Natural killer cell (primary cell): ENCODE results near the gene CCDC15. TPM values are rescaled to one million over a fixed set of nuclear protein-coding genes. Genes with fewer than 3 reads are reported as not detected.
"Not testable (repeated sequence)": the region's sequence is repeated elsewhere in the genome, so short reads cannot be mapped to it uniquely, and the experiment has no call there.

Source experiments
- ATAC-seq, 3 donors: fragments of 150-1000 bp in 2 of 3; fragments of 200-7000 bp in 1 of 3; cut with Tn5 transposase; 1 replicate in 1 of 3; 2 replicates in 2 of 3; pipeline ENCODE4 v1.10.0; 2021; ENCODE audit warnings: mild to moderate bottlenecking in 2 of 3, moderate library complexity in 2 of 3
- DNase-seq, 2 donors: peaks; one replicate each; pipeline versions ENCODE4 v3.0.0 to v3.0.0-alpha.2; 2013 to 2021; ENCODE audit warnings: mixed read lengths in 1 of 2
- H3K27ac ChIP-seq: one replicate; pipeline ENCODE4 v1.5.1; 2013; ENCODE audit warnings: mild to moderate bottlenecking, low read length
- H3K27me3 ChIP-seq: one replicate; pipeline ENCODE4 v1.6.1; 2013; ENCODE audit warnings: low read length; ENCODE audit not compliant: control insufficient read depth, insufficient read depth
- H3K36me3 ChIP-seq: one replicate; pipeline ENCODE4 v1.6.1; 2013; ENCODE audit warnings: low read length; ENCODE audit not compliant: control insufficient read depth, insufficient read depth
- H3K4me1 ChIP-seq: one replicate; pipeline ENCODE4 v1.6.1; 2013; ENCODE audit warnings: low read length; ENCODE audit not compliant: control insufficient read depth, insufficient read depth
- H3K4me3 ChIP-seq: one replicate; pipeline ENCODE4 v1.5.1; 2013; ENCODE audit warnings: low read length
- H3K9me3 ChIP-seq: one replicate; pipeline ENCODE4 v1.6.1; 2013; ENCODE audit warnings: low read length; ENCODE audit not compliant: control insufficient read depth, insufficient read depth
- H3K27ac Mint-ChIP-seq, 2 donors: one replicate each; pipeline ENCODE4 v1.8.0; 2022; ENCODE audit warnings: mild to moderate bottlenecking in 2 of 2, mixed read lengths in 2 of 2, moderate library complexity in 1 of 2
- H3K27me3 Mint-ChIP-seq, 2 donors: one replicate each; pipeline ENCODE4 v1.8.0; 2022; ENCODE audit warnings: low read depth in 2 of 2, mixed read lengths in 2 of 2
- H3K36me3 Mint-ChIP-seq: one replicate; pipeline ENCODE4 v1.8.0; 2022; ENCODE audit warnings: mixed read lengths
- H3K4me1 Mint-ChIP-seq, 2 donors: one replicate each; pipeline ENCODE4 v1.8.0; 2022; ENCODE audit warnings: mixed read lengths in 2 of 2
- H3K4me3 Mint-ChIP-seq: one replicate; pipeline ENCODE4 v1.8.0; 2022; ENCODE audit warnings: mild to moderate bottlenecking, moderate library complexity, mixed read lengths
- H3K9me3 Mint-ChIP-seq, 2 donors: one replicate each; pipeline ENCODE4 v1.8.0; 2022; ENCODE audit warnings: mixed read lengths in 2 of 2
- whole genome bisulfite sequencing: methylation state at CpG from one replicate; pipeline ENCODE4 v1.1.7; 2013; ENCODE audit warnings: missing lambda C conversion rate; ENCODE audit not compliant: insufficient coverage; 5-methylcytosine and 5-hydroxymethylcytosine counted together
- intact Hi-C: fragments of 100-400 bp; cut with micrococcal nuclease; formaldehyde crosslinking; loops from one replicate; pipeline ENCODE4 v1.14.2; 2022
- total RNA-seq, 4 donors: library from RNA; stranded (reverse); fragments of 120-200 nt in 1 of 4; gene quantifications; one replicate each; pipeline versions ENCODE4 v1.2.3 to v1.2.4, GENCODE V29; 2013 to 2022
- TF ChIP-seq, protein P1 (sequence below): fragments of 200-600 bp; IDR thresholded peaks from one replicate; pipeline ENCODE4 v1.8.0; 2022; ENCODE audit warnings: antibody characterized with exemption

CCDC15 gene
- total RNA-seq, 3 donors from 2014 or later (not counting 1 experiment from before 2014, with no cell fraction given), result 3.8 to 4.7 (median 3.9) TPM

DNA sequence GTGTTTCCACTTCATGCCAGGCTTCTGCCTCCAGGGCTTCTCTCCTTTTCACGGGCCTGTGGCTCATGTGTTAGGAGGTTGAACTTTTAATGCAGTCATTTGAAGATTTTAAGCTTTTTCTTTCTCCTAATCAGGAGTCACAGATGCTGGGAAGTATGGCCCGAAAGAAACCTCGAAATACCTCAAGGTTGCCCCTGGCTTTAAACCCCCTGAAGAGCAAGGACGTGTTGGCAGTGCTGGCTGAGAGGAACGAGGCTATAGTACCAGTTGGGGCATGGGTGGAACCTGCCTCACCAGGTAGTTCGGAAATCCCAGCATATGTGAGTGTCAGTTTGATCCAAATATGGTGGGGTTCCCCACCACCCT, 571 bp downstream of the CCDC15 start:
- no peaks in the 10 kb centered on the region for H3K9me3 Mint-ChIP-seq
- Histone ChIP-seq H3K27me3 (no peaks in the 10 kb centered on the region), H3K9me3 (no peaks in the 10 kb centered on the region), H3K27ac (peak overlapping the region; percentile 80), H3K4me3 (peak overlapping the region; percentile 68), H3K36me3 (no peaks in the 10 kb centered on the region), H3K4me1 (peaks cover 32% of the 10 kb centered on the region)
- TF ChIP-seq, protein P1, sequence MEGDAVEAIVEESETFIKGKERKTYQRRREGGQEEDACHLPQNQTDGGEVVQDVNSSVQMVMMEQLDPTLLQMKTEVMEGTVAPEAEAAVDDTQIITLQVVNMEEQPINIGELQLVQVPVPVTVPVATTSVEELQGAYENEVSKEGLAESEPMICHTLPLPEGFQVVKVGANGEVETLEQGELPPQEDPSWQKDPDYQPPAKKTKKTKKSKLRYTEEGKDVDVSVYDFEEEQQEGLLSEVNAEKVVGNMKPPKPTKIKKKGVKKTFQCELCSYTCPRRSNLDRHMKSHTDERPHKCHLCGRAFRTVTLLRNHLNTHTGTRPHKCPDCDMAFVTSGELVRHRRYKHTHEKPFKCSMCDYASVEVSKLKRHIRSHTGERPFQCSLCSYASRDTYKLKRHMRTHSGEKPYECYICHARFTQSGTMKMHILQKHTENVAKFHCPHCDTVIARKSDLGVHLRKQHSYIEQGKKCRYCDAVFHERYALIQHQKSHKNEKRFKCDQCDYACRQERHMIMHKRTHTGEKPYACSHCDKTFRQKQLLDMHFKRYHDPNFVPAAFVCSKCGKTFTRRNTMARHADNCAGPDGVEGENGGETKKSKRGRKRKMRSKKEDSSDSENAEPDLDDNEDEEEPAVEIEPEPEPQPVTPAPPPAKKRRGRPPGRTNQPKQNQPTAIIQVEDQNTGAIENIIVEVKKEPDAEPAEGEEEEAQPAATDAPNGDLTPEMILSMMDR, result no peak
- no peak overlapping the region for H3K4me3 Mint-ChIP-seq
- DNase-seq (peak in 1 of 2 donors; percentile 12), ATAC-seq (no peak)
- H3K4me1 Mint-ChIP-seq, result no peaks in the 10 kb centered on the region
- 41% methylated on average over 4 of the region's 6 CpGs for WGBS
- intact Hi-C loops, result loop anchor here (1.0 to 5.0 kb wide), 5 partner anchors 77 to 933 kb away; partner anchors contain the start of genes CHEK1, HYLS1, SLC37A2 and TMEM218
- H3K27ac Mint-ChIP-seq, result no peak overlapping the region
- H3K36me3 Mint-ChIP-seq, result no peaks in the 10 kb centered on the region
- no peaks in the 10 kb centered on the region for H3K27me3 Mint-ChIP-seq

DNA sequence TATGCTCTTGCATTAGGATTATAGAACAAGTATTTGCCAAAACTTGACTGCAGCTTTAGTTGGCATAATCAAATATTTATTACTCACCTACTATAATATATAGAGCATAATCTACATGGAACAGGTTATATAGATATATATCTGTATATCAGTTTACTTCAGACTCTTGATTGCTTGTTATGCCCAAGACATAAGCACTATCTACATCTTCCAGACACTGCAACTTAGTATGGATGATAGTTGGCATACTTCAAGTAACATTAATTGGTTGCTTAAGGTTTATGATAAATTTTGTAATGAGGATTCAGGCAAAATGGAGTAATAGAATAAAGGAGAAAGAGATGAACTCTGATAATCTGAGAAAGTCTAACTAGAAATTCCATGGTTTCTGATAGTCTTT, 1.0 kb downstream of the CCDC15 start:
- H3K36me3 Mint-ChIP-seq, result no peaks in the 10 kb centered on the region
- H3K36me3 ChIP-seq, result no peaks in the 10 kb centered on the region
- no peaks in the 10 kb centered on the region for H3K4me1 Mint-ChIP-seq
- no peaks in the 10 kb centered on the region for H3K27me3 Mint-ChIP-seq
- ATAC-seq (no peak), DNase-seq (no peak)
- no peak overlapping the region for H3K4me3 ChIP-seq
- TF ChIP-seq, protein P1, result no peak
- no peaks in the 10 kb centered on the region for H3K27me3 ChIP-seq
- H3K27ac ChIP-seq, result no peak overlapping the region
- H3K4me3 Mint-ChIP-seq, result no peak overlapping the region
- no peaks in the 10 kb centered on the region for H3K9me3 ChIP-seq
- intact Hi-C loops, result loop anchor here (2.0 kb wide), 1 partner anchor 108 kb away; the partner anchor contains the start of gene SLC37A2
- H3K4me1 ChIP-seq, result peaks cover 30% of the 10 kb centered on the region
- H3K9me3 Mint-ChIP-seq, result no peaks in the 10 kb centered on the region
- no peak overlapping the region for H3K27ac Mint-ChIP-seq

DNA sequence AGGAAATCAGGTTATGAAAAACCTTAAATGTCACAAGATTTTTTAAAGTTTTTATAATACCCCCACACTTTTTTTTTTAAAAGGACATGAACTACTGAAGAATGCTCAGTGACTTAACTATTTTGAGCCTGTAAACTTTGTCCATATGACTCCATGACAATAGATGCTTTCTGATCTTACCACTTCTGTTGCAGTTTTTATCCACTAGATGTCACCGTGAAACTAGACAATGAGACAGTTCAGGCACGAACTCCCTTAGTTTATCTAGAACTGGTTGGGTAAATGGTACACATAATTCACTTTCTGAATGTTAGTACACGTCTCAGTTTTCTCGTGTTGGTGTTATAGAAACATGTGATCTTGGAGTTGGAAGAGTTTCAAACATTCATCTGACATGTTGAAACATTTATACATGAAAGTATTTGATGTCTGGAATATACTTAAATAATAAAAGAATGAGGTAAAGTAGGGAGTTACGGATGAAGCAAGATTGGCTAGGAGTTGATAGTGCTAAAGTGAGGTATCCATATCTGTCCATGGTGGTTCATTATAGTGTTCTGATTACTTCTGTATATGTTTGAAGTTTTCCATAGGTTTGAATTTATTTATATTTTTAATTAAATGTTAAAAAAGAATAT, 8.1 kb downstream of the CCDC15 start:
- Histone ChIP-seq H3K9me3 (no peaks in the 10 kb centered on the region), H3K27ac (no peak overlapping the region), H3K27me3 (no peaks in the 10 kb centered on the region), H3K4me3 (no peak overlapping the region), H3K4me1 (no peaks in the 10 kb centered on the region), H3K36me3 (no peaks in the 10 kb centered on the region)
- Mint-ChIP-seq H3K4me1 (no peaks in the 10 kb centered on the region), H3K27me3 (no peaks in the 10 kb centered on the region), H3K4me3 (no peak overlapping the region), H3K36me3 (no peaks in the 10 kb centered on the region), H3K27ac (no peak overlapping the region), H3K9me3 (no peaks in the 10 kb centered on the region)
- 95% methylated on average over 1 of the region's 5 CpGs for WGBS
- intact Hi-C loops, result loop anchor here (1.0 to 2.0 kb wide), 3 partner anchors 179 to 443 kb away; no protein-coding TSS in a partner anchor
- TF ChIP-seq, protein P1, result peak; percentile 81
- DNase-seq (peak in 1 of 2 donors; percentile 84), ATAC-seq (peak; percentile 90 to 99 (median 97))

GRCh38 chr11:124968197-124968596, 14.2 kb downstream of the CCDC15 start:
- H3K9me3 Mint-ChIP-seq, intact Hi-C loops, H3K27me3 Mint-ChIP-seq, H3K36me3 ChIP-seq, H3K27ac Mint-ChIP-seq, H3K9me3 ChIP-seq, ATAC-seq, H3K4me1 Mint-ChIP-seq, H3K36me3 Mint-ChIP-seq, H3K4me1 ChIP-seq, H3K4me3 ChIP-seq, DNase-seq, H3K4me3 Mint-ChIP-seq, H3K27ac ChIP-seq, H3K27me3 ChIP-seq: not testable (repeated sequence)
- 94% methylated on average over 13 of the region's 13 CpGs for WGBS
